Activated CD4-positive, alpha-beta T cell treated with anti-CD3 and anti-CD28 coated beads, Interleukin-2, amount 50 U/mL, for 48 hours (primary cell): Measurements from ENCODE around the gene POU4F3.
"Not testable (repeated sequence)": the region's sequence is repeated elsewhere in the genome, so short reads cannot be mapped to it uniquely, and the experiment has no call there.

Experiments used
- DNase-seq, 2 experiments: peaks; one replicate each; pipeline ENCODE4 v3.0.0-alpha.2; 2020

The POU4F3 gene

GRCh38 chr5:146338774-146339714 lies at the start of gene POU4F3:
Gene POU4F3, plus strand, starts transcription at chr5:146338839. Its CDS starts 274 bp downstream, at chr5:146339113.
- DNase-seq: no peak

GRCh38 chr5:146290318-146290717 lies 48.3 kb upstream of the POU4F3 start:
- DNase-seq: no peak

- DNase-seq: no peak
Observed at GRCh38 chr5:146291421-146292074, 47.1 kb upstream of the POU4F3 start.

- DNase-seq: no peak
Observed at GRCh38 chr5:146296245-146296644, 42.4 kb upstream of the POU4F3 start.

GRCh38 chr5:146298920-146299319 lies 39.7 kb upstream of the POU4F3 start:
- DNase-seq: not testable (repeated sequence)

- no peak for DNase-seq
Observed at GRCh38 chr5:146301626-146302025, 37.0 kb upstream of the POU4F3 start.

GRCh38 chr5:146302406-146302805 lies 36.2 kb upstream of the POU4F3 start:
- no peak for DNase-seq

GRCh38 chr5:146306838-146307237 lies 31.8 kb upstream of the POU4F3 start:
- DNase-seq: no peak

- DNase-seq: no peak
Observed at GRCh38 chr5:146307796-146308195, 30.8 kb upstream of the POU4F3 start.

GRCh38 chr5:146310540-146310939 lies 28.1 kb upstream of the POU4F3 start:
- DNase-seq: no peak

GRCh38 chr5:146311278-146311677 lies 27.4 kb upstream of the POU4F3 start:
- DNase-seq: no peak

- DNase-seq: no peak
Observed at GRCh38 chr5:146313027-146313426, 25.6 kb upstream of the POU4F3 start.

- no peak for DNase-seq
Observed at GRCh38 chr5:146321571-146321970, 17.1 kb upstream of the POU4F3 start.

GRCh38 chr5:146327257-146327870 lies 11.3 kb upstream of the POU4F3 start:
- no peak for DNase-seq

- DNase-seq: no peak
Observed at GRCh38 chr5:146327989-146328388, 10.7 kb upstream of the POU4F3 start.

GRCh38 chr5:146329697-146330096 lies 8.9 kb upstream of the POU4F3 start:
- DNase-seq: no peak

- DNase-seq: no peak
Observed at GRCh38 chr5:146331423-146331822, 7.2 kb upstream of the POU4F3 start.

- no peak for DNase-seq
Observed at GRCh38 chr5:146334074-146334533, 4.5 kb upstream of the POU4F3 start.

GRCh38 chr5:146336197-146336596 lies 2.4 kb upstream of the POU4F3 start:
- DNase-seq: no peak

- DNase-seq: no peak
Observed at GRCh38 chr5:146337264-146337904, 1.3 kb upstream of the POU4F3 start.

GRCh38 chr5:146337928-146338327 lies 711 bp upstream of the POU4F3 start:
- no peak for DNase-seq

GRCh38 chr5:146339715-146340259 lies 1.1 kb downstream of the POU4F3 start:
- no peak for DNase-seq
